Endothelial cell of hepatic sinusoid (primary cell): ENCODE data around the gene MNDA.

Experiments
- in situ Hi-C: cut with HindIII; loops from 2 replicates; pipeline ENCODE4 v1.10.0; 2017; ENCODE audit warnings: low sequenced_read_pairs

Gene MNDA

GRCh38 chr1:158830904-158831507, at the start of gene MNDA:
Gene MNDA, plus strand, starts transcription at chr1:158831351. Its CDS starts 10,803 bp downstream, at chr1:158842154.
- in situ Hi-C loops: no loop called here

- in situ Hi-C loops: loop anchor here (10.0 kb wide), 1 partner anchor 59 kb away; no protein-coding TSS in a partner anchor
These were observed 37.5 kb upstream of the MNDA start for GRCh38 chr1:158793604-158794003.

GRCh38 chr1:158794247-158794646, 36.9 kb upstream of the MNDA start:
- in situ Hi-C loops: loop anchor here (10.0 kb wide), 1 partner anchor 59 kb away; no protein-coding TSS in a partner anchor

- in situ Hi-C loops: loop anchor here (10.0 kb wide), 1 partner anchor 64 kb away; no protein-coding TSS in a partner anchor
These were observed 32.6 kb upstream of the MNDA start for GRCh38 chr1:158798531-158798930.

GRCh38 chr1:158799689-158800088, 31.5 kb upstream of the MNDA start:
- in situ Hi-C loops: loop anchor here (10.0 kb wide), 1 partner anchor 65 kb away; no protein-coding TSS in a partner anchor

GRCh38 chr1:158800526-158800925, 30.6 kb upstream of the MNDA start:
- in situ Hi-C loops: no loop called here

GRCh38 chr1:158801396-158801795, 29.8 kb upstream of the MNDA start:
- in situ Hi-C loops: no loop called here

GRCh38 chr1:158803678-158804077, 27.5 kb upstream of the MNDA start:
- in situ Hi-C loops: no loop called here

GRCh38 chr1:158806916-158807536, 24.1 kb upstream of the MNDA start:
- in situ Hi-C loops: no loop called here

- in situ Hi-C loops: no loop called here
These were observed 21.9 kb upstream of the MNDA start for GRCh38 chr1:158809256-158809655.

GRCh38 chr1:158809862-158810261, 21.3 kb upstream of the MNDA start:
- in situ Hi-C loops: no loop called here

- in situ Hi-C loops: no loop called here
These were observed 20.8 kb upstream of the MNDA start for GRCh38 chr1:158810311-158810710.

- in situ Hi-C loops: no loop called here
These were observed 18.8 kb upstream of the MNDA start for GRCh38 chr1:158812336-158812735.

- in situ Hi-C loops: no loop called here
These were observed 18.0 kb upstream of the MNDA start for GRCh38 chr1:158813164-158813563.

GRCh38 chr1:158814970-158815369, 16.2 kb upstream of the MNDA start:
- in situ Hi-C loops: loop anchor here (5.0 kb wide), 1 partner anchor 67 kb away; no protein-coding TSS in a partner anchor

GRCh38 chr1:158818560-158818959, 12.6 kb upstream of the MNDA start:
- in situ Hi-C loops: loop anchor here (5.0 kb wide), 1 partner anchor 64 kb away; no protein-coding TSS in a partner anchor

- in situ Hi-C loops: loop anchor here (5.0 kb wide), 1 partner anchor 63 kb away; no protein-coding TSS in a partner anchor
These were observed 12.1 kb upstream of the MNDA start for GRCh38 chr1:158818975-158819431.

GRCh38 chr1:158819461-158820443, 11.4 kb upstream of the MNDA start:
- in situ Hi-C loops: loop anchor here (5.0 kb wide), 1 partner anchor 63 kb away; no protein-coding TSS in a partner anchor

- in situ Hi-C loops: no loop called here
These were observed 9.4 kb upstream of the MNDA start for GRCh38 chr1:158821723-158822122.

- in situ Hi-C loops: no loop called here
These were observed 975 bp upstream of the MNDA start for GRCh38 chr1:158830074-158830677.
